Placental pericyte (primary cell): ENCODE data around the gene CHMP2A. TPM values are rescaled to one million over a fixed set of nuclear protein-coding genes. Genes with fewer than 3 reads are reported as not detected.
A peak's percentile ranks its signal among the peaks of the same experiment; 100 is the strongest.

ENCODE experiments used
- small RNA-seq: library from RNA; depleted of rRNA; stranded (forward); fragments of <200 nt; gene quantifications from one replicate; pipeline ENCODE3, GENCODE V24; 2012; ENCODE audit warnings: low replicate concordance
- total RNA-seq: library from RNA; depleted of rRNA; stranded (reverse); fragments of >200 nt; gene quantifications from 2 replicates; pipeline ENCODE4 v1.2.3, GENCODE V29; 2012

CHMP2A gene
- 71.4 and 178 TPM in 2 replicates for total RNA-seq

GRCh38 chr19:58554494-58555368, at the start of gene CHMP2A:
TSS of gene CHMP2A (minus strand) at chr19:58555105. CDS start at chr19:58554212, 893 bp downstream.

DNA sequence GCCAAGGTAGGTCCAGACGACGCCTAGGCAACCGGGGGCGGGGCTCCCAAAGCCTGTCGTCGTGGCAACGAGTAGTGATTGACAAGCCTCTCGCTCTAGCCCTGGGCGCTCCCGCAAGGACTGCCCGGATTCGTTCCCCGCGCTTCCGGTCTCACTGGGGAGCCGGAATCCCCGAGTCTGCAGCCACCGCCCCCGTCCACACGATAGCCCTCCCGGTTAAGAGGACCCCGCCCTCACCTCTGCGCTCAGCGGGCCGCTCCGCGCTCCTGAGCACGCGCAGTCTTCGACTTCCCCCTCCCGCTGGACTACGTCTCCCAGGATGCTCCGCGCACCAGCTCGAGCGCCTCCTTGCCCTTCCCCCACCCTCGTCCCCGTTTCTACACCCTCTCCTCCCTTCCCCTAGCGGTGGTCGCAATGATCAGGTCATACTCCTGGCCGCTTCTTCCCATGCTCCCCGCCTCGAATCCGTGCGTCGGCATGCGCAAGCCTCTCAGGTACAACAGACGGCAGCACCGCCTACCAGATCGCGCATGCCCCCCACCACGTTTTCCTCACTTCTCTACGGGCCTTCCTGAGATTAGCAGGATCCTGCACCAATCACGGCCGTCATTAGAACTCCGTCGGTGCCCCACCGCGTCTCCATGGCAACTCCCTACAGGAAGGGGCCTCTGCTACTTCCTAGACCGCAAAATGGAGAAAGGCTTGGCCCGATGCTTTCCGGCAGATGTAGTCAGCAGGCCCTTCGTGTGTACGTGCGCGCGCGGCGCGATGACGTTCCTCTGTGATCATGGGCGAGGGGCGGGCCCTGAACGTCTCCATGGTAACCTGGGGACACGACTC, 18.1 kb upstream of the CHMP2A start, which contains the start of gene MZF1:
Gene MZF1 (minus strand): TSS at position 518 of the 840 bp plus-strand sequence. CDS start 1,946 bp downstream, outside the sequence.

DNA sequence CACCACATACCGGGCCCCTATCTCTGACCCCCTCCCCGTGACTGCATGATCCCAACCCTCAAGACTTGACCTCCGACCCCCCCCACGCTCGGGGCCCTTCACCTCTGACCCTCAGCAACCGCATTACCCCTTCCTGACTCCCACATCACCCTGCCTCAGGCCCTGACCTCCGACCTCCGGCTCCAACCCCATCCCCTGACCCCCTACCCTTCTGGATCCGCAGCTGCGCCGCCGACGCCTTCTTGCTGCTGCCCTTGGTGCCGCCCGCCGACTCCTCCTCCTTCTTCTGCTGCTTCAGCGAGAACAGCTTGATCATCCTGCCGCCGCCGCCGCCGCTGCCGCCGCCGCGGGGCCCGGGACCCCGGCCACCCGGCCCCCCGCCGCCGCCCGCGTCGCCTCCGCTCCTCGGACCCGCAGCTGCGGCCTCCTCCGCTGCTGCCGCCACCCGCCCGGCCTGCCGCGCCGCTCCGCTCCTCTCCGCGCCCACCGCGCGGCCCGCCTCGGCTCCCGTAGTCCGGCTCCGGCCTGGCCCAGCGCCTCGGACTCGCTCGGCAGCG, 3.2 kb upstream of the CHMP2A start, which contains the start of gene UBE2M:
Gene UBE2M (minus strand): TSS at position 546 of the 557 bp plus-strand sequence. CDS start 230 bp downstream, at position 316.

DNA sequence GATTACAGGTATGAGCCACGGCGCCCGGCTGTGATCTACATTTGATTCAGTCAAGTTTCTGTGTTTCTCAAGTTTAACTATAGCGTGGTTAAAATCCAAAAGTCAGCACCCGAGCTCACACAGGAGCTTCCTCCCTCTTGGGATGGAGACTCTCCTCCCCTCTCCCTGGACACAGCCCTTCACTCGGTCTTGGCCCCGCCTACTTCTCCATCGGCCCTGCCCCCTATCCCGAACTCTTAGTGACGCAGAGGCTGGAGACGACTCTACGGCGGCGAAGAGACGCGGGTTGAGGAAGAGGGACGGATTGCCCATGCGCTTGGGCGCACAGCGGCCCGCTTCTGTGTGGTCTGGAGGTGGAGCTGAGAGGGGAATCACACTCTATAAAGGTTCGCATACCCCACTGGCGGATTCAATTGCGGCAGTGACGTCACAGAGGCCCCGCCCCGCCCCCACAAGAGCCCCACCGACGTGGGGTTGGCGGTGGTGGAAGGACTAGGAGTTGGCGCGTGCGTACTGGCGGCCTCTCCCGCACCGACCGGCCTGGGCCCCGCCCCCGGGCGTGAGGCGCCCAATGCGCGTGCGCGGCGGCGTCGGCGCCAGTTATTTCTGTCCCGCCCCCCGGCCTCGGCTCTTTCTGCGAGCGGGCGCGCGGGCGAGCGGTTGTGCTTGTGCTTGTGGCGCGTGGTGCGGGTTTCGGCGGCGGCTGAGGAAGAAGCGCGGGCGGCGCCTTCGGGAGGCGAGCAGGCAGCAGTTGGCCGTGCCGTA, 10.9 kb downstream of the CHMP2A start, which contains the start of gene TRIM28:
Gene TRIM28 (plus strand): TSS at position 239 of the 765 bp plus-strand sequence. CDS start 694 bp downstream, outside the sequence.

DNA sequence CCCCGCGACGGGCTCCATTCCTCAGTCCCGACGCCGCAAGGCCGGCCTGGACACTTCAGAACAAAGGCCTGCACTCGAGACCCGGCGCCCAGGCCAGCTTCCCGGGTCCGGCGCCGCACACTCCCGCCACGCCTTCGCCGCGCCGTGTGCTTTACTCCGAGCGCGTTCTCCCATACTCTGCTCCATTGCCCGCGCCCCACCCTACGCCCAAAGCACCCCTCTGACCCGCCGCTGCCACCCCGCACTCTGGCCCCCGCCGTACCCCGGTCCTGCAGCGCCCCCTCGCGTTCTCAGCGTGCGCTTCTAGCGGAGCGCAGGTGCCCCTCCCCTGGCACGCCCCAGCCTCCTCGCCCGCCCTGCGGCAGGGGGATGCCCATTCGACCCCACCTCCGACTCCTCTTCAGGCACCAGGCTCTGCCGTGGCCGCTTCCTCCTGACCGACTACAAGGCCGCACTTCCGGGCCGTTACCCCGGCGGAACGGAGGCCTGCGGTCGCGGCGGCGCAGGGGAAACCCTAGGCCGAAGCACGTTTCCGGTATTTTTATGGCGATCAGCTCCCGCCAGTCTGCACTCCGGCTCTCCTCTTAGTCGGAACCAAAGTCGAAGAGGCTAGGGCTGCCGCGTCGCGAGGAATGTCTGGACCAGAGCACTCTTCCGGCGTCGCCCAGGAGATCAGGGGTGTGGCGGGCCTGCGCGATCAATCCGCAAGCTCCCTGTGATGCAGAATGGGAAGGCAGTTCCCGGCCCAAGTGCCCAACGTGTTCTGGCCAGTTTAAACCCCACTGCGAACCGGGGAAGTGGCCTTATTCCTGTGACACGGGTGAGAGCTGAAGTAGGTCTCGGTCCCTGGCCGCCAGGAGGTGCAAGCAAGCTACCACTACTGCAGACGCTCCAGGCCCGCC, 35.3 kb downstream of the CHMP2A start, which contains the start of gene ZBTB45:
Gene ZBTB45 (minus strand): TSS at position 456 of the 902 bp plus-strand sequence. CDS start 2,137 bp downstream, outside the sequence.

DNA sequence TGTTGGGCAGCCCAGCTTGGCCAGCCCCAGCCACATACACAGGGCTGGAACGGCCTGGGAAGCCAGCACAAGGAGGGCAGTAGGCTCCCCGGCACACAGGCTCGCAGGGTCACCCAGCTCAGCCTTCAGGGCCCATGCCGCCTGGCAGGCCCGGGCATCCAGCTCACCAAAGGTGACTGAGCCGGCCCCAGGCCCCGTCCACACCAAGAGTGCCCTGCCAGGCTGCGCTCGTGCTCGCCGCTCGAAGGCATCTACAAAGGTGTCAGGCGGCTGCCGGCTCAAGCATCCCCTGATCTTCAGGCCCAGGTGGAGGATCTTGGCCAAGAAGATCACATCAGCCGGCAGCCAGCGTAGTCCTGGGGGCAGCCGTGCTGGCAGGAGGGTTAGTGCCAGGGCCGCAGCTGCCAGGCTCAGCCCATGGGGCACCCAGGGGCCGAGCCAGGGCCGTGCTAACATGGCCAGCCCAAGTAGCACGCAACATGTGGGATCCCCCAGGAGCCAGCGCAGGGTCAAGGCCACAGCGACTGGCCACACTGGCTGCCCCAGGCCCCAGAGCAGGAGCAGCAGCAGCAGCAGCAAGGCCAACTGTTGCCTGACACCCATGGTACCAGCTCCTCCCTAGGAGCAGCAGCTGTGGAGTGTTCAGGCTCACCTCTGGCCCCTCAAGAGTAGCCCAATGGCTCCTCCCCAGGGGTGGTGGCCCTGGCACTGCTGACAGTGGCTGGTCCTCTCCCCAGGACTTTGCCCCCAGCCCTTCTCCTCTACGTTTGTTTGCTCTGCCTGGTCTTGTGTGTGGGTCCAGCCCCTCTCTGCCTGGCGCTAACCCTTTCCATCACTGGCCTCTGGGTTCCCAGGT, 43.3 kb downstream of the CHMP2A start, which contains the start of gene SLC27A5:
Gene SLC27A5 (minus strand): TSS at position 640 of the 856 bp plus-strand sequence. CDS start 37 bp downstream, at position 603.

Small RNA genes lying within 50 kb of the gene (small RNA-seq; reads per million reads assigned to genes)
- 0.39 reads per million, percentile 10 among the genes with 10 or more reads in this experiment for gene MIR6807
- not detected for gene RN7SL525P

Other genes starting within 250 kb of the CHMP2A start
- gene ERVK3-1, start 249.7 kb downstream of the CHMP2A start, total RNA-seq: 40.5 and 45.0 TPM in 2 replicates
- 3.3 and 5.4 TPM in 2 replicates for gene ZSCAN22, start 228.1 kb downstream of the CHMP2A start, total RNA-seq
- gene A1BG, start 201.6 kb downstream of the CHMP2A start, total RNA-seq: 3.3 and 8.8 TPM in 2 replicates
- 0.57 and 1.3 TPM in 2 replicates for gene ZNF497, start 192.4 kb downstream of the CHMP2A start, total RNA-seq
- 1.8 and 2.4 TPM in 2 replicates for gene ZNF837, start 174.1 kb downstream of the CHMP2A start, total RNA-seq
- 1,396 and 1,689 TPM in 2 replicates for gene RPS5, start 167.8 kb downstream of the CHMP2A start, total RNA-seq
- gene RNF225, start 159.4 kb downstream of the CHMP2A start, total RNA-seq: 0.22 and 0.43 TPM in 2 replicates
- gene ZNF584, start 146.5 kb downstream of the CHMP2A start, total RNA-seq: 22.0 and 23.2 TPM in 2 replicates
- gene ZNF132, start 115.0 kb downstream of the CHMP2A start, total RNA-seq: 8.1 and 9.7 TPM in 2 replicates
- gene ZNF324B, start 103.5 kb downstream of the CHMP2A start, total RNA-seq: 8.5 and 13.5 TPM in 2 replicates
- 20.8 and 24.3 TPM in 2 replicates for gene ZNF324, start 88.0 kb downstream of the CHMP2A start, total RNA-seq
- 9.3 and 16.9 TPM in 2 replicates for gene ZNF446, start 78.8 kb downstream of the CHMP2A start, total RNA-seq
- gene SLC27A5, start 43.1 kb downstream of the CHMP2A start, total RNA-seq: 1.3 and 1.6 TPM in 2 replicates
- 7.2 and 11.6 TPM in 2 replicates for gene ZBTB45, start 35.3 kb downstream of the CHMP2A start, total RNA-seq
- gene TRIM28, start 11.0 kb downstream of the CHMP2A start, total RNA-seq: 357 and 368 TPM in 2 replicates
- gene UBE2M, start 3.5 kb upstream of the CHMP2A start, total RNA-seq: 70.5 and 92.5 TPM in 2 replicates
- 20.8 and 21.9 TPM in 2 replicates for gene MZF1, start 18.2 kb upstream of the CHMP2A start, total RNA-seq